Measurements from ENCODE around the gene GPR146.

- TF ChIP-seq, protein P1, sequence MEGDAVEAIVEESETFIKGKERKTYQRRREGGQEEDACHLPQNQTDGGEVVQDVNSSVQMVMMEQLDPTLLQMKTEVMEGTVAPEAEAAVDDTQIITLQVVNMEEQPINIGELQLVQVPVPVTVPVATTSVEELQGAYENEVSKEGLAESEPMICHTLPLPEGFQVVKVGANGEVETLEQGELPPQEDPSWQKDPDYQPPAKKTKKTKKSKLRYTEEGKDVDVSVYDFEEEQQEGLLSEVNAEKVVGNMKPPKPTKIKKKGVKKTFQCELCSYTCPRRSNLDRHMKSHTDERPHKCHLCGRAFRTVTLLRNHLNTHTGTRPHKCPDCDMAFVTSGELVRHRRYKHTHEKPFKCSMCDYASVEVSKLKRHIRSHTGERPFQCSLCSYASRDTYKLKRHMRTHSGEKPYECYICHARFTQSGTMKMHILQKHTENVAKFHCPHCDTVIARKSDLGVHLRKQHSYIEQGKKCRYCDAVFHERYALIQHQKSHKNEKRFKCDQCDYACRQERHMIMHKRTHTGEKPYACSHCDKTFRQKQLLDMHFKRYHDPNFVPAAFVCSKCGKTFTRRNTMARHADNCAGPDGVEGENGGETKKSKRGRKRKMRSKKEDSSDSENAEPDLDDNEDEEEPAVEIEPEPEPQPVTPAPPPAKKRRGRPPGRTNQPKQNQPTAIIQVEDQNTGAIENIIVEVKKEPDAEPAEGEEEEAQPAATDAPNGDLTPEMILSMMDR (conservative IDR thresholded peaks at IDR 0.05; ENCODE audit: low read depth, low read length) = no peak
- no peak for TF ChIP-seq EZH2 (IDR thresholded peaks at IDR 0.05; ENCODE audit: borderline replicate concordance, low read depth, low read length, poor library complexity, severe bottlenecking)
These were observed 52.8 kb downstream of the GPR146 start for GRCh38 chr7:1097120-1097504.

Data from A673 (cell line).